H1 (cell line): Measurements from ENCODE around the gene KIF2C. TPM values are rescaled to one million over a fixed set of nuclear protein-coding genes. Genes with fewer than 3 reads are reported as not detected.

Source experiments
- ATF3 ChIP-seq: IDR thresholded peaks from 2 replicates; pipeline ENCODE4 v1.6.1; 2011; ENCODE audit warnings: low read depth, mild to moderate bottlenecking, low read length; ENCODE audit not compliant: insufficient read depth
- CBX5 ChIP-seq: fragments of 300-800, 300-1000 bp; sonication (generic); IDR thresholded peaks from 2 replicates; pipeline ENCODE4 v1.7.1; 2016; ENCODE audit warnings: antibody characterized with exemption, low read length, low read depth
- CBX8 ChIP-seq: fragments of 300-800, 300-1000 bp; sonication (generic); IDR thresholded peaks from 2 replicates; pipeline ENCODE4 v1.7.1; 2016; ENCODE audit warnings: low read depth, low read length, borderline replicate concordance
- CEBPB ChIP-seq: IDR thresholded peaks from 2 replicates; pipeline ENCODE4 v1.6.1; 2012; ENCODE audit warnings: low read depth, low read length
- KDM4A ChIP-seq: IDR thresholded peaks from one replicate; pipeline ENCODE4 v1.7.1; 2012; ENCODE audit warnings: low read depth, mild to moderate bottlenecking, moderate library complexity, low read length, inconsistent platforms; ENCODE audit not compliant: severe bottlenecking
- SAP30 ChIP-seq: fragments of 300-600 bp; sonication (generic); IDR thresholded peaks from 2 replicates; pipeline ENCODE4 v1.7.1; 2012; ENCODE audit warnings: low read length, moderate library complexity, mild to moderate bottlenecking, inconsistent platforms; ENCODE audit not compliant: insufficient read depth, insufficient replicate concordance
- SP1 ChIP-seq: IDR thresholded peaks from 2 replicates; pipeline ENCODE4 v1.6.1; 2011; ENCODE audit warnings: low read depth, low read length
- SP2 ChIP-seq: IDR thresholded peaks from 2 replicates; pipeline ENCODE4 v1.6.1; 2012; ENCODE audit warnings: mild to moderate bottlenecking, low read length, inconsistent platforms
- TAF7 ChIP-seq: optimal IDR thresholded peaks from 2 replicates; pipeline ENCODE3; 2011; ENCODE audit warnings: low read depth, mild to moderate bottlenecking, inconsistent platforms, low read length, moderate library complexity, borderline replicate concordance
- polyA plus RNA-seq, 7 experiments: library from polyadenylated mRNA; depleted of rRNA in 3 of 7; stranded (reverse) in 5 of 7; unstranded in 2 of 7; fragments of >200 nt in 5 of 7; fragments of 200-250 nt in 2 of 7; gene quantifications; 1 replicate in 5 of 7; 2 replicates in 1 of 7; 4 replicates in 1 of 7; pipeline versions ENCODE4 v1.2.1 to v1.2.3, GENCODE V29; 2011 to 2013; ENCODE audit warnings: missing spikeins in 2 of 7, mixed read lengths in 2 of 7
- total RNA-seq: library from RNA; stranded (reverse); fragmentation: NEBNext Ultra II Directional; extraction: Animal tissue kit (Norgen Biotek cat#: 25700); gene quantifications from 2 replicates; pipeline ENCODE4 v1.2.1, GENCODE V29; 2021

Gene KIF2C
- total and polyA plus RNA-seq, 2 of the 8 experiments (the other 6 are each of a cell fraction or from before 2014, with no cell fraction given), result 41.8 to 68.1 TPM

GRCh38 chr1:44808063-44808937, 68.7 kb downstream of the KIF2C start, which contains the start of gene BTBD19 (continued):
- TF ChIP-seq ATF3 (no peak), CBX5 (no peak), SP1 (no peak), SP2 (no peak), CEBPB (no peak), TAF7 (no peak), CBX8 (no peak), KDM4A (no peak), SAP30 (no peak)
